HG03135 (cell line): Measurements from ENCODE around the gene CDC42SE2.
A peak's percentile ranks its signal among the peaks of the same experiment; 100 is the strongest.
"Not testable (repeated sequence)": the region's sequence is repeated elsewhere in the genome, so short reads cannot be mapped to it uniquely, and the experiment has no call there.

Experiments used
- ATAC-seq: cut with Tn5 transposase; IDR thresholded peaks from one replicate; pipeline ENCODE4 v1.9.1; 2021; ENCODE audit warnings: mild to moderate bottlenecking, moderate library complexity; ENCODE audit not compliant: unreplicated experiment

The CDC42SE2 gene

DNA sequence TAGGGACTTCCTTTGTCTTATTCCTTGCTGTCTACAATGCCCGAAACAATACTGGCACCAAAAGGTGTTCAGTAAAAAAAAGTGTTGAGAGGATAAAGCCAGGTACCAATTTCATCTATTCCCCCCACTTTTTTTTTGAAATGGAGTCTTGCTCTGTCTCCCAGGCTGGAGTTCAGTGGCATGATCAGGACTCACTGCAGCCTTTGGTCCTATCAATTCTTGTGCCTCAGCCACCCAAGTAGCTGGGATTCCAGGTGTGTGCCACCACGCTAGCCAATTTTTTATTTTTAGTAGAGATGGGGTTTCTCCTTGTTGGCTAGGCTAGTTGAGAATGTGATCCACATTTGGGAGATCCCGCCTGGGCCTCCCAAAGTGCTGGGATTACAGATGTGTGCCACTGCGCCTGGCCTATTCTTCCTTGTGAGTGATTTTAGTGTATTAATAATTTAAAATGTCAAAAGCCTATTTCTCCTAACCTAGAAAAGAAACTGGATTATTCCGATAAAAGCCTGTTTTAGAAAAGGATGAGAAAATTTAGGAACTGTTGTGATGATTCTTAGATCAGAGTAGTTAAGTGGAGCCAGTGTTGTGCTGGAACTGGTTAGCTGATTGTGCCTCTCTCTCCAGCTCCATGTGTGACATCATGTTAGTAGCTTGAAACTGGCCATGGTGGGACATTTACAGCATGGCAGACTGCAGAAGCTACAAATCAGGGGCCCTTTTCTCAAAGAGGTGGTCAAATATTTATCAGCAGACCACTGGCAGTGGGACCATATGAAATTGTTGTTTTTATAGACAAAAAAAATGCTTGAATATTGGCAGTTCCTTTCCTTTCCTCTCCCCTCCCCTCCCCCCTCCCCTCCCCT is 14.3 kb downstream of the CDC42SE2 start:
- ATAC-seq: no peak

DNA sequence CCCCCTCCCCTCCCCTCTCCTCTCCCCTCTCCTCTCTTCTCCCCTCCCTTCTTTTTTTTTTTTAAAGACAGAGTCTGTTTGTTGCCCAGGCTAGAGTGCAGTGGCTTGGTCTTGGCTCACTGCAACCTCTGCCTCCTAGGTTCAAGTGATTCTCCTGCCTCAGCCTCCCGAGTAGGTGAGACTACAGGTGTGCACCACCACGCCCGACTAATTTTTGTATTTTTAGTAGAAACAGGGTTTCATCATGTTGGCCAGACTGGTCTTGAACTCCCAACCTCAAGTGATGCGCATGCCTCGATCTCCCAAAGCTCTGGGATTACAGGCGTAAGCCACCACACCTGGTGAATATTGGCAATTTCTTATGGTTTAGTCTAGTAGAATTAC is 14.9 kb downstream of the CDC42SE2 start:
- not testable (repeated sequence) for ATAC-seq

DNA sequence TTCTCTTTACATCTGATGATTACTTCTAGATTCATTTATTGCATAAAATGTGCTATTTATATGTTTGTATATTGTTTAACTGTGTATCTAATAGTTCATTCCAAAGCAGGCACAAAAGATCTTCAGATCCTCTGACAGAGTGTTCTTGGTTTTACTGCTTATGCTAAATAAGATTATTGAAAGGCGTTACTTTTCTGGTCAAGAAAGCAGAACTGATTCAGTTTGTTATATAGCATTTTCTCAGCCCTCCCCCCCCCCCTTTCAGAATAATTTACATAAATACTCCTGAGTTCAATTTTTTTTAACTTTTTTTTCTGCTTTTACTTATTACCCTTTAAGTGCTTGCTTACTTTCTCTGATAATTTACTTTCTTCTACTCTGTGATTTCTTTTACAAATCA is 15.4 kb downstream of the CDC42SE2 start:
- peak; percentile 34 for ATAC-seq

DNA sequence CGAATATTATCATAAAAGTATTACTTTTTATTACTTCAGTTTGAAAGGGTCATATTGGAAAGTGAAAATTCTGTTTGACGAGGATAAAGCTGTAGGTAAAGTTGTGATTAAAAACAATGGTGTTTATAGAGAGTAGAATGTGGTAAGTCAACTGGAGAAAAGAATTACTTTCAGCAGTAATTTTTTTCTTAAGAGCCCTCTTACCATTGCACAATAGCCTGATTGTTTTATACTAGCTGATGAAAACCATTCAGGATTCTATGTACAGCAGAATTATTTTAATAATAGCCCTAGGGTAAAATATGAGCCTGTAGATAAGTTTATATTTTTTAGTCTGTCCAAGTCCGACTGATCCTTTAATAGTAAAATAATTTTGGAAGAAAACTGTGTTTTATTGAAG is 16.6 kb downstream of the CDC42SE2 start:
- no peak for ATAC-seq

DNA sequence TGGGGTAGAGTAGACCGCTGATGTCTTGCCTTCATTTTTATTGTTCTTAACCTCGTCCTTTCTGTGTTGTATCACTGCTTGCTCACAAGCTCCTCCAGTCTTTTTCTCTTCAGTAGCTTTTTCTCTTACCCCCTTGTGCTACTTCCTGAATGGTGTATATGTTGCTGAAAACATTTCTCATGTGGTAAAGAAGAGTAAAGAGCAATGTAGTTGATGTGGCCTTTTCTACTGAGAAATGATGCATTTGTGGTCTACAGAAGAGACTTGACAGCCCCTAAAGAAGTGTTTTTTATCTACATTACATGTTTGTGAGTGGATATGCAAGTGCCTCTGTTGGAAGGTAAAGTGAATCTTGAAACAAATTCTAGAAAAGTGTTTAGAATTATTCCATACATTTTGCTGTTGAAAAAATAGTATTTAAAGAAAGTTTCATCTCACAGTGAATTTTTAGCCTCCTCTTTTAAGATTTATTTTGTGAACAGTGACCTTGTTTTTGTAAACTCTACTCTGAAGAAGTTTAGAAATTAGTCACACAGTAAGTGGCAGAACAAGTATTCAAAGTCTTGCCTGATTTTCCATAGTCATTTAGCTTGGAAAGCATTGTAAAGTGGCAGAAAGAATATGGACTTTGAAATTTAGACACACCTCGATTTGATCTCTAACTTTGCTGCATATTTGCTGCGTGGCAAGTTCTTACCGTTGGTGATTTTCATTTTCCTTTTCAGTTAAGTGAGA is 17.4 kb downstream of the CDC42SE2 start:
- ATAC-seq: no peak

DNA sequence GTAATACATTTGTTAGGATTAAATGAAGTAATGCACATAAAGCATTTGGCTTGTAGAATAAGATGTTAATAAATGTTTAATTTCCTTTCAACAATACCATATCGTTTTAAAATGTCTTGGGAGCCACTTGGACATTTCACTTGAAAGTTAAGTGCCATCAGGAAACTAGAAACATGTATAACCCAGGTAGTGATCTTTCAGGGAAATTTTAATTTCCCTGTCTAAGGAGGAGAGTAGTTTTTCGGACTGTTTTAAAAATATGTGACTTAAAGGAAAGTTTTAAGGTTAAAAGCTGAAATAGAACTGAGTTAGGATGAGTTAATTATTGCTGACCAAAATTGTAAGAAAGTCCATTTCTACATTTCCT is 18.0 kb downstream of the CDC42SE2 start:
- ATAC-seq: no peak

DNA sequence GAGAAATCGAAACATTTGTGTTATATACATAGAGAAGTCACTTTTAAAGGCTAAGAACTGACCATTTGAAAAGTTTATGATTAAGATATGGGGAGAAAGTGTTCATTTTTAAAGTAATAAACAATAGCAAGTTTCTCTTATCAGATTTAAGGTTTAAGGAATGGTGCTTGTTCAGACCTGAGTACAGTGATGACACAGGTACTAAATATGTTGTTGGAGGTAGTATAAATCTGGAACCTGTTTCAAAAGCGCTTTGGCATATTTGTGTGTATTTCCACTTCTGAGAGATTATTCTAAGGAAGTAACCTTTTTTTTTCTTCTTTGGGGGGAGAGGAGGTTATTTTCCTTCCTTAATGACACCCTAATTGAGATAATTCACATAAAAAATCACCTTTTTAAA is 18.4 kb downstream of the CDC42SE2 start:
- no peak for ATAC-seq

DNA sequence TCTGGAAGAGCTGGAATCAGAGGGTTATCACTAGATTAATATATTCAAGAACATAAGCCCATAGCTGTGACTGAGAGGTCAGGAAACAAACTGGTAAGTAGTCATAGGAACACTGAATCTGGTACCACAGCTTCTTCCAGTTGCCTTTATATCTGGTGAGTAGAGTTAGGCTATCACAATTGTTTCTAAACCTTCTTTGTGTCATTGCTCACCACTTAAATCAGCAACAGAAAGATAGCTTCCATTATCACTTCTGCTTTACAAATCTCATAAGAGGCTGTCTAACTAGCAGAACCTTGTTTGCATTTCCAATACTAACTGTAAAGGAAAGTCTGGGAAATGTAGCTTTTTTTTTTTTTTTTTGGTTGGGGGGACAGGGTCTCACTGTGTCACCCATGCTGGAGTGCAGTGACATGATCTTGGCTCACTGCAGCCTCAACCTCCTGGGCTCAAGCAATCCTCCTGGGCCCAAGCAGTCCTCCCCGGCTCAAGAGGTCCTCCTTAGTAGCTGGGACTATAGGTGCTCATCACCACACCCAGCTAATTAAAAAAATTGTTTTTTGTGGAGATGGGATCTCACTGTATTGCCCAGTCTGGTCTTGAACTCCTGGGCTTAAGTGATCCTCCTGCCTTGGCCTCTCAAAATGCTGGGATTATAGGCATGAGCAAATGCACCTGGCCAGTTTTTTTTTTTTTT is 22.0 kb downstream of the CDC42SE2 start:
- no peak for ATAC-seq

DNA sequence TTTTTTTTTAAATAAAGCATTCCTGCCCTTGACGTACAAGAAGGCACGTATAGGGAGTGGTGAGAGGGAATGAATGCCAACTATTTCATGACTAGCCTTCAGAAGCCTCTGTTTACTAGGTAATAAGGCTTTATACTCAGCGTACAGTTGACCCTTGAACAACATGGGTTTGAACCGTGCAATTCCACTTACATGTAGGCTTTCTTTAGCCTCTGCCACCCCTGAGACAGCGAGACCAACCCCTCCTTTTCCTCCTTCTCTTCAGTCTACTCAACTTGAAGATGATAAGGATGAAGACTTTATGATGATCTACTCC is 22.5 kb downstream of the CDC42SE2 start:
- no peak for ATAC-seq

DNA sequence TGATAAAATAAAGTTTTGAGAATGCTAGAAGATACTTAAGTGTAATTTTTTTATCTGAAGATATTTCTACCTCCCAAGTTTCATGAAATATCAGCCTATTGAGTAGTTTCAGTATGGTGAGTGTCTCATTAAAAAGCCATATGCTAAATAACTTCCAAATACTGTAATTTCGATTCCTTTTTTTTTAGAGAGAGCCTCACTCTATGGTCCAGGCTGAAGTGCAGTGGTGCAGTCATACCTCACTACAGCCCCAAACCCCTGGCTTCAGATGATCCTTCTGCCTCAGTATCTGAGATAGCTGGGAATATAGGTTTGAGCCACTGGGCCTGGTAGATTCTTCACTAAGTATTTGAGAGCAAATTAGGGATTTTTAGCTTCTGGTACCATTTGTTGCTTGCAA is 24.5 kb downstream of the CDC42SE2 start:
- ATAC-seq: peak; percentile 43

DNA sequence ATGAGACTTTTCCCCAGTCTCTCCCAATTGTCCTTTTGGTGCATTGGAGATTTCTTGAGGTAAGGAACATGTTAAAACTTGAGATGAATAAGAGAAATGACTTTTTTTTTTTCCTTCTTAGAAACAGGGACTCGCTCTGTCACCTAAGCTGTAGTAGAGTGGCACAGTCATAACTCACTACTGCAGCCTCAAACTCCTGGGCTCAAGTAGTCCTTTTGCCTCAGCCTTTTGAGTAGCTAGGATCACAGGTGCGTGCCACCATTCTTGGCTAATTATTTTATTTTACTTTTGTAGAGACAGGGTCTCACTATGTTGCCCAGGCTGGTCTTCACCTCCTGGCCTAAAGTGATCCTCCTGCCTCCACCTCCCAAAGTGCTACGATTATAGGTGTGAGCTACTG is 25.9 kb downstream of the CDC42SE2 start:
- peak; percentile 37 for ATAC-seq

DNA sequence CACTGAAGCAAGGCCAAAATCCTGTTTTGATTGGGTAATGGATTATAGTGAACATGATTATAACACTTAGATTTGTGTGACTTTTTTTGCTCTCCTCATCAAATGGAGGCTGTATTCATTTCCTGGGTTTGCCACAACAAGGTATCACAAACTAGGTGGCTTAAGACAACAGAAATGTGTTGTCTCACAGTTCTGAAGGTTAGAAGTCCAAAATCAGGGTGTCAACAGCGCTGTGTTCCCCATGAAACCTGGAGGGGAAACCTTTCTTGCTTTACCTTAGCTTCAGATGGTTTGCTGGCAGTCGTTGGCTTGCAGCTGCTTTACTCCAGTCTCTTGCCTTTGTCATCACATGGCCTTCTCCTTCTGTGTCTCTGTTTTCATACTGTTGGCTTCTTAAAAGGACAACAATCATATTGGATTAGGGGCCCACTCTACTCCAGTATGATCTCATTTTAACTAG is 32.4 kb downstream of the CDC42SE2 start:
- ATAC-seq: no peak

DNA sequence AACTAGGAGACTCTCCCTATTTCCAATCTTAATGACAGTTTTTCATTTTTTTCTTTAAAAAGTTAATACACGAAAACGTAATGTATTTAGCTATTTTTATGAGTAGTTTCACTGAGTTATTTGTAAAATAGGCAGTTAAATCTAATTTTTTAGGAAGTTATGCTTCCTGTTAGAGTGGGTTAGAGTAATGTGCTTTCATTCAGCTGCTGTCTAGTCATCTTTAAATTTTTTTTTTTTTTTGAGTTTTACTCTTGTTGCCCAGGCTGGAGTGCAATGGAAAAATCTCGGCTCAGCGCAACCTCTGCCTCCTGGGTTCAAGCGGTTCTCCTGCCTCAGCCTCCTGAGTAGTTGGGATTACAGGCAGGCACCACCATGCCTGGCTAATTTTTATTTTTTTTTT is 34.0 kb downstream of the CDC42SE2 start:
- ATAC-seq: no peak

DNA sequence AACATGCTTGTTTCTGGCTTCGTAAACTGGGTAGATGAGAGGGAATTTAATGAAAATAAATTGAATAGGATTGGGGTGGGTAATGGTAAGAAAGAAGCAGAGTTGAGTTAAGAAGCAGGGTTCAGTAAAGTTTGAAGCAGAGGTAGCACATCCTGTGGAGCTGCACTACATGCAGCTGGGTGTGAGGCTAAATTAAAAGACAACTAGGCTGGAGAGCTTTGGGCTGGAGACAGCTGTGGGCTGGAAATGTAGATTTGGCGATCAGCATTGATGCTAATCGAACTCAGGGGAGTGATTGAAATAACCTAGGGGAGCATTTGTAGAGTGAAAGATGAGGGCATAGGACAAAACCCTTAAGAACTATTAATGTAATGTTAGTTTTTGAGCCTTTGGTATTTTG is 35.6 kb downstream of the CDC42SE2 start:
- ATAC-seq: no peak

DNA sequence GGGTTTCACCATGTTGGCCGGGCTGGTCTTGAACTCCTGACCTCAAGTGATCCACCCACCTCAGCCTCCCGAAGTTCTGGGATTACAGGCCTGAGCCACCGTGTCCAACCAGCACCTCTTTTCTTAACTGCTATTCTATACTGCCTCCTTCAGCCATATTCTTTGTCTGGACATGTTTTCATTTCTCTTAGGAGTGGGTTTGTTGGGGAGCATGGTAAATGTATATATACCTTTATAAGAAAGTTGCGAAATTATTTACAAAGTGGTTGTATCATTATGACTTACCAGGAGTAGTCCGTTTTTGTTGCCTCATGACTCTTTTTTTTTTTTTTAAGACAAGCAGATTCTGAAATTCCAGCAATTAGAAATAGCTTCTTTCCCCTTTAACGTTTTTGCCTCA is 38.7 kb downstream of the CDC42SE2 start:
- no peak for ATAC-seq

DNA sequence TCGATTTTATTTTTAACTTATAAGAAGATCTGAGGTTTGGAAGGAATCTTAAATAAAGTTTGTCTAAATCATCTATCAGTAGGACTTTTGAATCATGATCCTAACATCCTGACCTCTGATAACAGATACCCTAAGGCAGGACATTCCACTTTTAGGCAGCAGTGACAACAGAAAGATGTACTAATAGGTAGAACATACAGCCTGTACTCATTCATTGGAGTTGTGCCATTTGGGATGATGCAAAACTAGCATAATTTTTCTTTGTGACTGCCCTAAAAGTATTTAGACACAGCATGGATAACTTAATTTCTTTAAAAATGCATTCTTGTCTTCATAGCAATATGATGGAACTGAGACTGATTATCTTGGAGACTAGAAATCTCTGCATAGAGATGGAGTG is 39.7 kb downstream of the CDC42SE2 start:
- no peak for ATAC-seq

DNA sequence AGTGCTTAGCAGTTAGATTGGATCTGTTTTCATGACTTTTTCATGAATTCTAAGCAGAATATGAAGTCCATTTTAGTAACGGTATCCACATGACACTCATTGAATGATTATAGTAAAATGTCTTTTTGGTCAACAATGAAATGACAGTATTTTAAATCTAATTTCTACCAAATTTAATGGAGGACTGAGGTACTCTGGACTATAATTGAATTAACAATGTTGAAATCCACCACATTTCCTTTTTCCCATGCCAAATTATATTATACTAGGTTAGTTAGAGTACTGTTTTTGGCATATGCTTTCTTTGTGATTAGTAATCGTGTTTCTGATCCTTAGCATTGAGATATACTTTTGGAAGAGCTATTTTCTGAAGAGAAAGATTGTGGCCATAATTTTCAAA is 40.6 kb downstream of the CDC42SE2 start:
- ATAC-seq: no peak

DNA sequence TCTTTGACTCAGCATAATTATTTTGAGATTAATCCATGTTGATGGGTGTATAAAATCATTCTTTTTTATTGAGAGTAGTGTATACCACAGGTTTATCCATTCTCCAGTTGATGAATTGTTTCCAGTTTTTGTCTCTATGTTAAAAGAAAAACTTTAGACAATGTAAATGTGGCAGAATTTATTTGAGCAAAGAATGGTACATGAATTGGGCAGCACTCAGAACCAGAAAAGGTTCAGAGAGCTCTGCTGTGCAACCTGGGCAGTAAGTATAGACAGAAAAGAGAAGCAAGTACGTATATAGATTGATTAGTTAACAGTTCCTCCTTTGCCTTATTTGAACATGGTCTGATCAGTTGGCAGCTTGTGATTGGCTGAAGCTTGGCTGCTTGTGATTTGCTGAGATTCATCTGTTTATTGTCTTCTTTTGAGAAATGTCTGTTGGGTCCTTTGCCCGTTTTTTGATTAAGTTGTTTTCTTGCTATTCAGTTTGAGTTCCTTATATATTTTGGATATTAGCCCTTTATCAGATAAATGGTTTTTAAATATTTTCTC is 41.4 kb downstream of the CDC42SE2 start:
- ATAC-seq: no peak

DNA sequence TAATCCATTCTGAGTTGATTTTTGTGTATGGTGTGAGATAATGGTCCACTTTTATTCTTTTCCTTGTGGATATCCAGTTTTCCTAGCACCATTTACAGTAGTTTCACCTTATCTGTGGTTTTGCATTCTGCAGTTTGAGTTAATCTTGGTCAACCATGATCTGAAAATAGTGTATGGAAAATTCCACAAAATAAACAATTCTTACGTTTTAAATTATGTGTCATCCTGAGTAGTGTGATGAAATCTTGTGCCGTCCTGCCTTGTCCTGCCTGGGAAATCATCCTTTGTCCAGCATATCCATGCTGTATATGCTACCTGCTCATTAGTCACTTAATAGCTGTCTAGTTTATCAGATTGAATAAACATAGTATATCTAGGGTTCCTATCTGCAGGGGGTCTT is 42.1 kb downstream of the CDC42SE2 start:
- ATAC-seq: no peak

DNA sequence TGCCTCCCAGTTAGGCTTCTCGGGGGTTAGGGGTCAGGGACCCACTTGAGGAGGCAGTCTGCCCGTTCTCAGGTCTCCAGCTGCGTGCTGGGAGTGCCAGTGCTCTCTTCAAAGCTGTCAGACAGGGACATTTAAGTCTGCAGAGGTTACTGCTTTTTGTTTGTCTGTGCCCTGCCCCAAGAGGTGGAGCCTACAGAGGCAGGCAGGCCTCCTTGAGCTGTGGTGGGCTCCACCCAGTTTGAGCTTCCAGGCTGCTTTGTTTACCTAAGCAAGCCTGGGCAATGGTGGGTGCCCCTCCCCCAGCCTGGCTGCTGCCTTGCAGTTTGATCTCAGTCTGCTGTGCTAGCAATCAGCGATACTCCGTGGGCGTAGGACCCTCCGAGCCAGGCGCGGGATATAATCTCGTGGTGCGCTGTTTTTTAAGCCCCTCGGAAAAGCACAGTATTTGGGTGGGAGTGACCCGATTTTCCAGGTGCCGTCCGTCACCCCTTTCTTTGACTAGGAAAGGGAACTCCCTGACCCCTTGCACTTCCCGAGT is 48.5 kb downstream of the CDC42SE2 start:
- ATAC-seq: not testable (repeated sequence)

DNA sequence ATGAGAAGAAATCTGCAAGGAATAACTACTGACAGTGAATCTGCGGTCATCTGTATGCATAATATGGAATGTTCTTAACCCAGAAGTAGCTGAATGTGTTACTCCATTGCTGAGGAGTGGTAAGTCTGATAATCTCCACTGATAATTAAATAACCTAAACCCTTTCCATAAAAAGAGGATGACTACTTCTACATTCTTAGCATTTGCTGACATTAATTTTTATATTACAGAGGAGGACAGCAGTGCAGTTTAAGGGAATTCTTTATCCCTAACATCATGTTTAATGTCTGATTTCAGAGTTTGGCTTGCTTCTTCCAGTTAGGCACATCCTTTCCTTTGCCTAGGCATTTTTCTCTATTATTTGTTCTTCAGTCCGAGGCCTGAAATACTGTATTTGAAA is 52.2 kb downstream of the CDC42SE2 start:
- ATAC-seq: no peak
